Omental fat pad (tissue), 4 donors: ENCODE results near the gene SLC4A8. TPM values are rescaled to one million over a fixed set of nuclear protein-coding genes. Genes with fewer than 3 reads are reported as not detected.

Experiments used
- ATAC-seq: fragments of 150-250 bp; one replicate; pipeline ENCODE4 v1.9.1; 2016; ENCODE audit warnings: mild to moderate bottlenecking, moderate library complexity; ENCODE audit not compliant: low FRiP score
- DNase-seq: peaks from one replicate; pipeline ENCODE4 v3.0.0-alpha.2; 2019; ENCODE audit warnings: low spot score
- total RNA-seq, 4 donors: library from RNA; depleted of rRNA; stranded (reverse); fragments of >200 nt; gene quantifications; one replicate each; pipeline ENCODE4 v1.1.0, GENCODE V29; 2016
- TF ChIP-seq, protein P1 (sequence below), 3 donors: fragments of 450-650 bp; IDR thresholded peaks; one replicate each; pipeline ENCODE4 v1.5.1; 2016 to 2017; ENCODE audit warnings: antibody characterized with exemption in 3 of 3, mild to moderate bottlenecking in 3 of 3, moderate library complexity in 2 of 3

Gene SLC4A8
- total RNA-seq, 4 donors from 2014 or later, result 0.37 to 4.7 (median 1.8) TPM

DNA sequence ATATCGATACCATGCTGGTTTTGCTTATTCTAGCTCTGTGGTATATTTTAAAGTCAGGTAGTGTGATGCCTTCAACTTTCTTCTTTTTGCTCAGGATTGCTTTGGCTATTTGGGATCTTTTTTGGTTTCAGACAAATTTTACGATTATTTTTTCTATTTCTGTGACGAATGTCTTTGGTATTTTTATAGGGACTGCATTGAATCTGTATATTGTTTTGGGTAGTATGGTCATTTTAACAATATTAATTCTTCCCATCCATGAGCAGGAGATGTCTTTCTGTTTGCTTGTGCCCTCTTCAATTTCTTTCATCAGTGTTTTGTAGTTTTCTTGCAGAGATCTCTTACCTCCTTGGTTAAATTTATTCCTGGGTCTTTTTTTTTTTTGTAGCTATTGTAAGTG lies 10.8 kb upstream of the SLC4A8 start:
- ATAC-seq (no peak), DNase-seq (no peak)
- TF ChIP-seq, protein P1, sequence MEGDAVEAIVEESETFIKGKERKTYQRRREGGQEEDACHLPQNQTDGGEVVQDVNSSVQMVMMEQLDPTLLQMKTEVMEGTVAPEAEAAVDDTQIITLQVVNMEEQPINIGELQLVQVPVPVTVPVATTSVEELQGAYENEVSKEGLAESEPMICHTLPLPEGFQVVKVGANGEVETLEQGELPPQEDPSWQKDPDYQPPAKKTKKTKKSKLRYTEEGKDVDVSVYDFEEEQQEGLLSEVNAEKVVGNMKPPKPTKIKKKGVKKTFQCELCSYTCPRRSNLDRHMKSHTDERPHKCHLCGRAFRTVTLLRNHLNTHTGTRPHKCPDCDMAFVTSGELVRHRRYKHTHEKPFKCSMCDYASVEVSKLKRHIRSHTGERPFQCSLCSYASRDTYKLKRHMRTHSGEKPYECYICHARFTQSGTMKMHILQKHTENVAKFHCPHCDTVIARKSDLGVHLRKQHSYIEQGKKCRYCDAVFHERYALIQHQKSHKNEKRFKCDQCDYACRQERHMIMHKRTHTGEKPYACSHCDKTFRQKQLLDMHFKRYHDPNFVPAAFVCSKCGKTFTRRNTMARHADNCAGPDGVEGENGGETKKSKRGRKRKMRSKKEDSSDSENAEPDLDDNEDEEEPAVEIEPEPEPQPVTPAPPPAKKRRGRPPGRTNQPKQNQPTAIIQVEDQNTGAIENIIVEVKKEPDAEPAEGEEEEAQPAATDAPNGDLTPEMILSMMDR (IDR thresholded peaks at IDR 0.05), result no peak

DNA sequence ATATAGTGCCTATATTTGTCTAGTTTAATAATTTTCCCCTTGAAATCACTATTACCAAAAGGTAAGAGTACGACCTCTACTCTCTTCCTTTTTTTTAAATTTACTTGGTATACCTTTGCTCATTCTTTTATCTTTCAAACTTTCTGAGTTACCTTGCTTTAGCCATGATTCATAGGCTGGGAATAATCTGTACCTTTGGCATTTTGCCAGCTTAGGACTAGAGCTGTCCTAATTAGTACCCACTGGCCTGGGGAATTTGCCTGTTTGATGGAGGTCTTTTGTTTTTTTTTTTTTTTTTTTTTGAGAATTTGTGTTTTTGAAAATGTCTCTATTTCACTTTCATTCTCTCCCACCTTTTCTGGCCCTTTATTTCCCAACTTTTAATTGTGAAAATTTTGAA lies 8.7 kb upstream of the SLC4A8 start:
- TF ChIP-seq, protein P1 (IDR thresholded peaks at IDR 0.05), result no peak
- ATAC-seq, result no peak
- no peak for DNase-seq

DNA sequence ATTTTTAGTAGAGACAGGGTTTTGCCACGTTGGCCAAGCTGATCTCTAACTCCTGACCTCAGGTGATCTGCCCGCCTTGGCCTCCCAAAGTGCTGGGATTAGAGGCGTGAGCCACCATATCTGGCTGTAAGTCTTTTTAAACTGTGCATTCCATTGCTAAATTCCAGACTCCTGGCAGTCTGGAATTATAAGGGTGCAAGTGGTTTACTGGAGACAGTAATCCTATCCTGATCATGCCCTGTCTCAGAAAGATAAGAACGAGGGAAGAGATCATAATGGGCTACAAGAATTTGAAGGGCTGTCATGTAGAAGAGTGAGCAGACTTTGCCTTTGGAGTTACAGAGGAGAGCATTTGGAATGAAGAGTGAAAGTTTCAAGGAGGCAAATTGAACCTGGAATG lies 6.8 kb upstream of the SLC4A8 start:
- ATAC-seq (no peak), DNase-seq (no peak)
- TF ChIP-seq, protein P1 (IDR thresholded peaks at IDR 0.05), result no peak

DNA sequence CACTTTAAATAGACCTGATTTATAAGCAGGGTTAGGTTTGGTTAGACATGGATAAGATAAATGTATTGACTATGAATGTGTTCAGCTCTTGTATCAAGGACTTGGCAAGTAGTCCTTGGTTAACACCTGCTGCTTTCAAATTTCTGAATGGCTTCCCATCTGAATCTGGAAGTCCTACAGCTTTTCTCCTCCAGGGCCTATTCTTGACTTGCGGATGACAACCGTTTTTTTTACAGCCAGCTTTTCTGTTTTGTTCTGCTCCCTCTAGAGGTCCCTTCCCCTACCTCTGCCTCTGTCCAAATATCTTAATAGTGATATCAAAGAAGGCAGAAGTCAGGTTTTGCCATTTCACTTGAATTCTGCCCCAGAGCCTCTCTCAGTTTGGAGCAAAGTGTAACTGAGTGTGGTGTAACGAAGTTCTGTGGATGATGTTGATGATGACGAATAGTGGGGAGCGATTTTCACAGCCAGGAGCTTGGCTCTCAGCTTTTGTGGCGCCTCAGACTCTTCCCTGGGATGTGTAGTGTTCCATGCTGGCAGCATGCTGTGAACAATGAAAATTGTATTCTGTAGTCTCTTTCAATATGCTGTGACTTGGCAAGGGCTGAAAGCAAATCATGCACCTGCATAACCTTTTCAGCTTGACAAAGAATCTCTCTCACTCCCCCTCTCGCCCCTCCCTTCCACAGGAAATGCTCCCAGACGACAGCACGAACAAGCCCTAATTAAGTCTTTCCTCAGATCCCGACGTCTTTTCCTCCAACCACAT lies 5.0 kb upstream of the SLC4A8 start:
- no peak for ATAC-seq
- TF ChIP-seq, protein P1 (IDR thresholded peaks at IDR 0.05), result no peak
- DNase-seq, result no peak

DNA sequence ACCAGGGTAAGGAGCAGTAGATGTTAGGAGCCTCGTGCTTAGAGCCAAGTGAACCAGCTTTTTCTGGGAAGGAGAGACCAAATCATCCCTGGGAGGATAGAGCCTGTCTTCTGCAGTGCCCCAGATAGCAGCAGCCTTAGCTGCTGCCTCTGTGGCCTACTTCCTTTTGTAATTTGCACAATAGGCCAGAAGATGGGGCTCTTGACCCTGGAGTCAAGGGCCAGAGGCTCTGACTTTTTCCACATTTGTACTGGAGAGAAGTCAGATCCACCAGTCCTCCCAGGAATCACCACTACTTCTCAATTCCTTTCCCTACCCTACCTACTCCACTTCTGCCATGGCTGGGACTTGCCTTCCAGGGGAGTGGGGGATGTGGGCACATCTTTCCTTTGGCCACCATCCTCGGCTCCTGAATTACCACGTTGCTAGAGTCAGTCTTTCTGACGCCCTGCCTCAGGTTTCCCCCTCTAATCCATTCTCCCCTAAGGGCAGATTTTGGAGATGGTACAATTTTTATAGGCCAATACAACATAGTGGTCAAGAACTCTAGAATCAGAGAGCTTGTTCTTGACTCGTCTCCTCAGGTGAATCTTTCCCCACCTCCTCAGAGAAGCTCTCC lies 3.3 kb upstream of the SLC4A8 start:
- TF ChIP-seq, protein P1 (IDR thresholded peaks at IDR 0.05), result no peak
- DNase-seq (no peak), ATAC-seq (no peak)

DNA sequence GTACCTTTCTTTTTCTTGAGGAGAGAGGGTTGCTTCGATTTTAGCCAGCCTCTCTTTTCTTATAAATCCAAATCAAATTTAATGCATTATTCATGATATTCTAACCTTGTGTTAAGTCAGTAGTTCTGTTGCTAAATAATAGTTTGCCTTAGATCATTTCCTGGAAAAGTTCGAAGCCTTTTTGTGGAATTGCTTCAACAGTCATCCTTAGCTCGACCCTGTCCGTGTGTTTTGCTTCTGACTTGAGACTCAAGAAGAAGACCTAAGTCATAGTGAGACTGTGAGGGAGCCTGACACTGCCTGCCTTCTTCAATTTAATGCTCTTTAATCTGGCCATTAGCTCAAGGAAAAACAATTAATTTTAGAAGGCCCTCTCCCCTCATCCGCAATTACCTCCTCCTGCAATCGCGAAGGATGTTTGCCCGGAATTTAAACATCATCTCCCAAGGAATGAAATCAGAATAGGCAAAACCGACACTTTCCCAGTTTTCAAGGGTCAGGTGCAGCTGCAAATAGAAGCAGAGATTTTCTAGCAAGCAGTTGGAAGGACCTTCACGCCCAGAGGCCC lies 453 bp upstream of the SLC4A8 start:
- TF ChIP-seq, protein P1 (IDR thresholded peaks at IDR 0.05), result no peak
- ATAC-seq, result no peak
- DNase-seq, result no peak
